K562 (cell line): ENCODE measurements around the gene CCDC106. TPM values are rescaled to one million over a fixed set of nuclear protein-coding genes. Genes with fewer than 3 reads are reported as not detected.

ENCODE experiments used
- ATAC-seq: fragments of 200-7000 bp; cut with Tn5 transposase; 3 replicates; pipeline ENCODE4 v1.9.1; 2020; ENCODE audit warnings: moderate library complexity
- BruUV-seq: library from RNA; stranded (reverse); fragments of 400-500 nt; replicated peaks from 2 replicates; lab custom pipeline; 2021; lab: Mats Ljungman, UMichigan
- CTCF ChIA-PET: fragments of 300-600 bp; formaldehyde crosslinking; extraction: SDS; loops from one replicate; lab custom pipeline; 2021; ENCODE audit warnings: low intra/inter-chr PET ratio; lab: Yijun Ruan, JAX
- POLR2A ChIA-PET: fragments of 300-600, 350-650 bp; sonication (Branson Sonifier 250); formaldehyde crosslinking; extraction: SDS; loops from one replicate; lab custom pipeline; 2021; ENCODE audit warnings: antibody characterized with exemption, inconsistent platforms; lab: Yijun Ruan, JAX
- DNase-seq, 4 experiments: peaks; one replicate each; pipeline versions ENCODE4 v3.0.0 to v3.0.0-alpha.2; 2011 to 2018; ENCODE audit warnings: low spot score in 3 of 4, mixed read lengths in 3 of 4; ENCODE audit errors: extremely low read depth in 1 of 4
- FAIRE-seq: peaks from 2 replicates; lab custom pipeline; 2011; peaks lifted over from hg19 to GRCh38; lab: Jason Lieb, UNC
- H2AFZ ChIP-seq: 2 replicates; pipeline ENCODE4 v1.6.0; 2011; ENCODE audit warnings: low read depth, low read length, control low read depth, inconsistent platforms
- H3K27ac ChIP-seq: fragments of 200-600 bp; 3 replicates; pipeline ENCODE4 v1.8.0; 2011; ENCODE audit warnings: low read depth, mild to moderate bottlenecking, control low read depth, inconsistent platforms, low read length, moderate library complexity, mixed read lengths; ENCODE audit errors: extremely low read depth
- H3K27me3 ChIP-seq, 2 experiments: fragments of 300-600 bp in 1 of 2; 2 replicates in 1 of 2; 3 replicates in 1 of 2; pipeline versions ENCODE4 v1.6.0 to v1.8.0; 2011; ENCODE audit warnings: inconsistent platforms in 2 of 2, low read length in 2 of 2, mild to moderate bottlenecking in 1 of 2, mixed read lengths in 1 of 2, moderate library complexity in 1 of 2; ENCODE audit not compliant: control insufficient read depth in 2 of 2, insufficient read depth in 2 of 2
- H3K36me3 ChIP-seq: fragments of 300-600 bp; 3 replicates; pipeline ENCODE4 v1.8.0; 2011; ENCODE audit warnings: mild to moderate bottlenecking, low read length, inconsistent platforms; ENCODE audit not compliant: control insufficient read depth, insufficient read depth
- H3K4me1 ChIP-seq, 2 experiments: fragments of 200-600 bp in 1 of 2; replicated peaks in 1 of 2; 2 replicates in 1 of 2; 3 replicates in 1 of 2; pipeline versions ENCODE4 v1.5.1 to v1.8.0; 2011; ENCODE audit warnings: inconsistent platforms in 2 of 2, low read length in 2 of 2, mild to moderate bottlenecking in 1 of 2, mixed read lengths in 1 of 2, moderate library complexity in 1 of 2; ENCODE audit not compliant: control insufficient read depth in 2 of 2, insufficient read depth in 2 of 2
- H3K4me2 ChIP-seq: 2 replicates; pipeline ENCODE4 v1.6.1; 2011; ENCODE audit warnings: low read length, control low read depth, inconsistent platforms, mixed read lengths; ENCODE audit not compliant: insufficient read depth
- H3K4me3 ChIP-seq: fragments of 200-600 bp; sonication (generic), shearing (Covaris generic); 2 replicates; pipeline ENCODE4 v1.5.1; 2016; ENCODE audit warnings: control low read depth, inconsistent platforms
- H3K79me2 ChIP-seq: fragments of 200-600 bp; 3 replicates; pipeline ENCODE4 v1.8.0; 2011; ENCODE audit warnings: low read length, inconsistent platforms; ENCODE audit not compliant: control insufficient read depth, insufficient read depth
- H3K9ac ChIP-seq, 2 experiments: 2 replicates each; pipeline versions ENCODE4 v1.6.0 to v1.6.1; 2011; ENCODE audit warnings: low read depth in 2 of 2, low read length in 2 of 2, control low read depth in 1 of 2, inconsistent platforms in 1 of 2, mild to moderate bottlenecking in 1 of 2, mixed read lengths in 1 of 2; ENCODE audit not compliant: insufficient read depth in 1 of 2
- H3K9me1 ChIP-seq: one replicate; pipeline ENCODE4 v1.6.0; 2011; ENCODE audit warnings: inconsistent platforms, mild to moderate bottlenecking, low read length, moderate library complexity; ENCODE audit not compliant: control insufficient read depth, insufficient read depth
- H3K9me3 ChIP-seq: replicated peaks from 2 replicates; pipeline ENCODE4 v1.5.1; 2011; ENCODE audit warnings: low read depth, low read length, inconsistent platforms; ENCODE audit not compliant: control insufficient read depth, insufficient read depth
- H4K20me1 ChIP-seq: replicated peaks from 2 replicates; pipeline ENCODE4 v1.6.1; 2011; ENCODE audit warnings: low read length, inconsistent platforms, mixed read lengths; ENCODE audit not compliant: control insufficient read depth, insufficient read depth
- C11orf30 ChIP-seq: fragments of 450-650 bp; IDR thresholded peaks from 2 replicates; pipeline ENCODE4 v1.6.1; 2016; ENCODE audit warnings: low read depth, mild to moderate bottlenecking
- MAFF ChIP-seq: IDR thresholded peaks from 2 replicates; pipeline ENCODE4 v1.6.1; 2012; ENCODE audit warnings: low read length, improper control_type of control experiment
- NFE2 ChIP-seq: IDR thresholded peaks from 2 replicates; pipeline ENCODE4 v1.6.1; 2014; ENCODE audit warnings: antibody characterized with exemption, low read depth
- PRPF4 ChIP-seq: fragments of 200-400 bp; formaldehyde crosslinking; IDR thresholded peaks from one replicate; pipeline ENCODE4 v1.6.1; 2017; ENCODE audit warnings: low read length, low read depth, mild to moderate bottlenecking; ENCODE audit not compliant: insufficient read depth, poor library complexity, severe bottlenecking
- PTTG1 ChIP-seq: fragments of 450-650 bp; IDR thresholded peaks from 2 replicates; pipeline ENCODE4 v1.6.1; 2016; ENCODE audit warnings: low read depth, mild to moderate bottlenecking, missing genetic modification characterization, missing compliant biosample characterization
- ZNF589 ChIP-seq: fragments of 200-800 bp; sonication (Bioruptor generic); IDR thresholded peaks from 2 replicates; pipeline ENCODE4 v1.6.1; 2016; ENCODE audit warnings: low read depth, missing genetic modification characterization, missing compliant biosample characterization
- ZNF780A ChIP-seq: fragments of 250-450 bp; sonication (Bioruptor Pico); IDR thresholded peaks from 2 replicates; pipeline ENCODE4 v1.5.0; 2021; ENCODE audit warnings: mild to moderate bottlenecking
- WGBS: fragments of 100-300 bp; shearing (Covaris generic); methylation state at CpG from one replicate; pipeline ENCODE4 v1.1.6; 2016; ENCODE audit warnings: low coverage, mixed read lengths; ENCODE audit not compliant: insufficient coverage; ENCODE audit errors: missing lambda C conversion rate; 5-methylcytosine and 5-hydroxymethylcytosine counted together
- in situ Hi-C: fragments of 300-500 bp; cut with MboI; formaldehyde crosslinking; loops from 4 replicates; pipeline ENCODE4 v1.15.0; 2018; ENCODE audit warnings: inconsistent platforms, mixed read lengths
- intact Hi-C: fragments of 100-400 bp; cut with micrococcal nuclease; formaldehyde crosslinking; loops from 2 replicates; pipeline ENCODE4 v1.14.2; 2022
- polyA plus RNA-seq, 8 experiments: library from polyadenylated mRNA; depleted of rRNA in 4 of 8; stranded (reverse) in 5 of 8; unstranded in 3 of 8; fragments of >200 nt; fragmentation: Nextera tagmentation in 2 of 8; fragmentation: Illumina TruSeq in 1 of 8; extraction: Ambion mirVana in 2 of 8; extraction: Trizol in 1 of 8; gene quantifications; 2 replicates each; pipeline versions ENCODE4 v1.2.1 to v1.2.3, GENCODE V29; 2011 to 2014; ENCODE audit warnings: inconsistent platforms in 1 of 8, missing spikeins in 1 of 8
- total RNA-seq, 7 experiments: library from RNA; depleted of rRNA in 6 of 7; stranded (reverse); fragments of >200 nt in 6 of 7; fragmentation: Illumina TruSeq in 2 of 7; extraction: Trizol in 2 of 7; gene quantifications; 2 replicates each; pipeline versions ENCODE4 v1.2.1 to v1.2.3, GENCODE V29; 2011 to 2021; ENCODE audit warnings: low replicate concordance in 1 of 7
- TF ChIP-seq, protein P1 (sequence below): sonication (generic); formaldehyde crosslinking; IDR thresholded peaks from 2 replicates; pipeline ENCODE4 v1.8.1; 2023; ENCODE audit warnings: mild to moderate bottlenecking, missing genetic modification reagents
- TF ChIP-seq, protein P2 (sequence below): fragments of 200-600 bp; sonication (generic); IDR thresholded peaks from one replicate; pipeline ENCODE4 v1.6.1; 2012; ENCODE audit warnings: mild to moderate bottlenecking, low read depth, low read length, inconsistent platforms

Gene CCDC106
- total and polyA plus RNA-seq, 9 of the 15 experiments (the other 6 are each of a cell fraction or from before 2014, with no cell fraction given), result 0.10 to 27.5 (median 15.0) TPM; not detected in 1

- TF ChIP-seq PTTG1 (tag) (no peak), ZNF780A (CRISPR knock-in tag) (no peak)
Observed at GRCh38 chr19:55697069-55697440, 49.0 kb downstream of the CCDC106 start (continued).

DNA sequence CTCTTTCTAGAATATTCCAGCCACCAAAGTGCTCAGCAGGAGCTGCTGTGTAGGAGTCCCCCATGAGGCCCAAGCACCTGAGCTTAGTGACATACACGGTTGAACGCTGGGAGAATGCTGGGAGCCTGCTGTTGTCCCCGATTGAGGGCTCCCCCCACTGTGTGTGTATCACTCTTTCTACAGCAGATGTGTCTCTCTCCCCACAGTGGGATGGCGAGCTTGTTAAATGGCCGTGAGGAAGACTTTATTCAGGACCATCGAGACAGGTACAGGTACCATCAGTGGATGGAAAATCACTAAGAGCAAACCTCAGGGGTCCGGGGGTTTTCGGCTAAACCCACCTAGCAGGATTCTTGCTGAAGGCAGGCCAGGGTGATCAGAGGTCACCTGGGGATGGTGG lies 49.7 kb downstream of the CCDC106 start:
- CTCF ChIA-PET, result no interaction called here
- no TSS peak for BruUV-seq
- Histone ChIP-seq H3K4me1 (peaks cover 10 to 16% of the 10 kb centered on the region in 2 experiments; a peak in 4 of 5 replicates), H3K4me2 (no peak overlapping the region), H3K9ac (no peak overlapping the region), H3K4me3 (no peak overlapping the region), H3K9me3 (no peaks in the 10 kb centered on the region), H3K27ac (no peak overlapping the region), H2AFZ (no peak overlapping the region), H3K27me3 (no peaks in the 10 kb centered on the region), H4K20me1 (peaks cover 16% of the 10 kb centered on the region), H3K79me2 (no peaks in the 10 kb centered on the region), H3K36me3 (peaks cover 65% of the 10 kb centered on the region; the same call in 2 of the 3 replicates), H3K9me1 (peaks cover 4% of the 10 kb centered on the region)
- DNase-seq (no peak), ATAC-seq (no peak), FAIRE-seq (no peak)
- intact Hi-C loops (no loop called here), in situ Hi-C loops (no loop called here)
- 88% methylated on average over 8 of the region's 8 CpGs for WGBS
- POLR2A ChIA-PET, result no interaction called here
- TF ChIP-seq PRPF4 (no peak), NFE2 (no peak), C11orf30 (no peak), ZNF589 (CRISPR knock-in tag) (no peak), MAFF (no peak)
- TF ChIP-seq, protein P1, sequence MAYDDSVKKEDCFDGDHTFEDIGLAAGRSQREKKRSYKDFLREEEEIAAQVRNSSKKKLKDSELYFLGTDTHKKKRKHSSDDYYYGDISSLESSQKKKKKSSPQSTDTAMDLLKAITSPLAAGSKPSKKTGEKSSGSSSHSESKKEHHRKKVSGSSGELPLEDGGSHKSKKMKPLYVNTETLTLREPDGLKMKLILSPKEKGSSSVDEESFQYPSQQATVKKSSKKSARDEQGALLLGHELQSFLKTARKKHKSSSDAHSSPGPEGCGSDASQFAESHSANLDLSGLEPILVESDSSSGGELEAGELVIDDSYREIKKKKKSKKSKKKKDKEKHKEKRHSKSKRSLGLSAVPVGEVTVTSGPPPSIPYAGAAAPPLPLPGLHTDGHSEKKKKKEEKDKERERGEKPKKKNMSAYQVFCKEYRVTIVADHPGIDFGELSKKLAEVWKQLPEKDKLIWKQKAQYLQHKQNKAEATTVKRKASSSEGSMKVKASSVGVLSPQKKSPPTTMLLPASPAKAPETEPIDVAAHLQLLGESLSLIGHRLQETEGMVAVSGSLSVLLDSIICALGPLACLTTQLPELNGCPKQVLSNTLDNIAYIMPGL, result no peak
- TF ChIP-seq, protein P2, sequence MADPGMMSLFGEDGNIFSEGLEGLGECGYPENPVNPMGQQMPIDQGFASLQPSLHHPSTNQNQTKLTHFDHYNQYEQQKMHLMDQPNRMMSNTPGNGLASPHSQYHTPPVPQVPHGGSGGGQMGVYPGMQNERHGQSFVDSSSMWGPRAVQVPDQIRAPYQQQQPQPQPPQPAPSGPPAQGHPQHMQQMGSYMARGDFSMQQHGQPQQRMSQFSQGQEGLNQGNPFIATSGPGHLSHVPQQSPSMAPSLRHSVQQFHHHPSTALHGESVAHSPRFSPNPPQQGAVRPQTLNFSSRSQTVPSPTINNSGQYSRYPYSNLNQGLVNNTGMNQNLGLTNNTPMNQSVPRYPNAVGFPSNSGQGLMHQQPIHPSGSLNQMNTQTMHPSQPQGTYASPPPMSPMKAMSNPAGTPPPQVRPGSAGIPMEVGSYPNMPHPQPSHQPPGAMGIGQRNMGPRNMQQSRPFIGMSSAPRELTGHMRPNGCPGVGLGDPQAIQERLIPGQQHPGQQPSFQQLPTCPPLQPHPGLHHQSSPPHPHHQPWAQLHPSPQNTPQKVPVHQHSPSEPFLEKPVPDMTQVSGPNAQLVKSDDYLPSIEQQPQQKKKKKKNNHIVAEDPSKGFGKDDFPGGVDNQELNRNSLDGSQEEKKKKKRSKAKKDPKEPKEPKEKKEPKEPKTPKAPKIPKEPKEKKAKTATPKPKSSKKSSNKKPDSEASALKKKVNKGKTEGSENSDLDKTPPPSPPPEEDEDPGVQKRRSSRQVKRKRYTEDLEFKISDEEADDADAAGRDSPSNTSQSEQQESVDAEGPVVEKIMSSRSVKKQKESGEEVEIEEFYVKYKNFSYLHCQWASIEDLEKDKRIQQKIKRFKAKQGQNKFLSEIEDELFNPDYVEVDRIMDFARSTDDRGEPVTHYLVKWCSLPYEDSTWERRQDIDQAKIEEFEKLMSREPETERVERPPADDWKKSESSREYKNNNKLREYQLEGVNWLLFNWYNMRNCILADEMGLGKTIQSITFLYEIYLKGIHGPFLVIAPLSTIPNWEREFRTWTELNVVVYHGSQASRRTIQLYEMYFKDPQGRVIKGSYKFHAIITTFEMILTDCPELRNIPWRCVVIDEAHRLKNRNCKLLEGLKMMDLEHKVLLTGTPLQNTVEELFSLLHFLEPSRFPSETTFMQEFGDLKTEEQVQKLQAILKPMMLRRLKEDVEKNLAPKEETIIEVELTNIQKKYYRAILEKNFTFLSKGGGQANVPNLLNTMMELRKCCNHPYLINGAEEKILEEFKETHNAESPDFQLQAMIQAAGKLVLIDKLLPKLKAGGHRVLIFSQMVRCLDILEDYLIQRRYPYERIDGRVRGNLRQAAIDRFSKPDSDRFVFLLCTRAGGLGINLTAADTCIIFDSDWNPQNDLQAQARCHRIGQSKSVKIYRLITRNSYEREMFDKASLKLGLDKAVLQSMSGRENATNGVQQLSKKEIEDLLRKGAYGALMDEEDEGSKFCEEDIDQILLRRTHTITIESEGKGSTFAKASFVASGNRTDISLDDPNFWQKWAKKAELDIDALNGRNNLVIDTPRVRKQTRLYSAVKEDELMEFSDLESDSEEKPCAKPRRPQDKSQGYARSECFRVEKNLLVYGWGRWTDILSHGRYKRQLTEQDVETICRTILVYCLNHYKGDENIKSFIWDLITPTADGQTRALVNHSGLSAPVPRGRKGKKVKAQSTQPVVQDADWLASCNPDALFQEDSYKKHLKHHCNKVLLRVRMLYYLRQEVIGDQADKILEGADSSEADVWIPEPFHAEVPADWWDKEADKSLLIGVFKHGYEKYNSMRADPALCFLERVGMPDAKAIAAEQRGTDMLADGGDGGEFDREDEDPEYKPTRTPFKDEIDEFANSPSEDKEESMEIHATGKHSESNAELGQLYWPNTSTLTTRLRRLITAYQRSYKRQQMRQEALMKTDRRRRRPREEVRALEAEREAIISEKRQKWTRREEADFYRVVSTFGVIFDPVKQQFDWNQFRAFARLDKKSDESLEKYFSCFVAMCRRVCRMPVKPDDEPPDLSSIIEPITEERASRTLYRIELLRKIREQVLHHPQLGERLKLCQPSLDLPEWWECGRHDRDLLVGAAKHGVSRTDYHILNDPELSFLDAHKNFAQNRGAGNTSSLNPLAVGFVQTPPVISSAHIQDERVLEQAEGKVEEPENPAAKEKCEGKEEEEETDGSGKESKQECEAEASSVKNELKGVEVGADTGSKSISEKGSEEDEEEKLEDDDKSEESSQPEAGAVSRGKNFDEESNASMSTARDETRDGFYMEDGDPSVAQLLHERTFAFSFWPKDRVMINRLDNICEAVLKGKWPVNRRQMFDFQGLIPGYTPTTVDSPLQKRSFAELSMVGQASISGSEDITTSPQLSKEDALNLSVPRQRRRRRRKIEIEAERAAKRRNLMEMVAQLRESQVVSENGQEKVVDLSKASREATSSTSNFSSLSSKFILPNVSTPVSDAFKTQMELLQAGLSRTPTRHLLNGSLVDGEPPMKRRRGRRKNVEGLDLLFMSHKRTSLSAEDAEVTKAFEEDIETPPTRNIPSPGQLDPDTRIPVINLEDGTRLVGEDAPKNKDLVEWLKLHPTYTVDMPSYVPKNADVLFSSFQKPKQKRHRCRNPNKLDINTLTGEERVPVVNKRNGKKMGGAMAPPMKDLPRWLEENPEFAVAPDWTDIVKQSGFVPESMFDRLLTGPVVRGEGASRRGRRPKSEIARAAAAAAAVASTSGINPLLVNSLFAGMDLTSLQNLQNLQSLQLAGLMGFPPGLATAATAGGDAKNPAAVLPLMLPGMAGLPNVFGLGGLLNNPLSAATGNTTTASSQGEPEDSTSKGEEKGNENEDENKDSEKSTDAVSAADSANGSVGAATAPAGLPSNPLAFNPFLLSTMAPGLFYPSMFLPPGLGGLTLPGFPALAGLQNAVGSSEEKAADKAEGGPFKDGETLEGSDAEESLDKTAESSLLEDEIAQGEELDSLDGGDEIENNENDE, result no peak
